ENCODE results near the gene HUWE1.

HUWE1 gene

DNA sequence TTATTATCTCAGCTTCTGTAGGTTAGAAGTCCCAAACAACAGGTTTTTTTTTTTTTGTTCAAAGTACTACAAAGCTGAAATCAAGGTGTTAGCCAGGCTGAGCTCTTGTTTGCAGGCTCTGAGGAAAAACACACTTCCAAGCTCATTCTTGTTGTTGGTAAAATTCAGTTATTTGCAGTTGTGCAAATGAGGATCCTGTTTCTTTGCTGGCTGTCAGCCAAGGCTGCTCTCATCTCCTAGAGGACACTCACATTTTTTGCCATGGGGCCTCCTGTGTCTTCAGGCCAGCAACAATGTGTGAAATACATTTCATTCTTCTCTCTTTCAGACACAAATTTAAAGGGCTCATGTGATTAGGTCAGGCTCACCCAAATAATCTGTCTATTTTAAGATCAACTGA is 192.1 kb downstream of the HUWE1 start:
- DNase-seq, result no peak

- DNase-seq, result no peak
Measured at GRCh38 chrX:53486285-53486684, 200.2 kb downstream of the HUWE1 start.

DNA sequence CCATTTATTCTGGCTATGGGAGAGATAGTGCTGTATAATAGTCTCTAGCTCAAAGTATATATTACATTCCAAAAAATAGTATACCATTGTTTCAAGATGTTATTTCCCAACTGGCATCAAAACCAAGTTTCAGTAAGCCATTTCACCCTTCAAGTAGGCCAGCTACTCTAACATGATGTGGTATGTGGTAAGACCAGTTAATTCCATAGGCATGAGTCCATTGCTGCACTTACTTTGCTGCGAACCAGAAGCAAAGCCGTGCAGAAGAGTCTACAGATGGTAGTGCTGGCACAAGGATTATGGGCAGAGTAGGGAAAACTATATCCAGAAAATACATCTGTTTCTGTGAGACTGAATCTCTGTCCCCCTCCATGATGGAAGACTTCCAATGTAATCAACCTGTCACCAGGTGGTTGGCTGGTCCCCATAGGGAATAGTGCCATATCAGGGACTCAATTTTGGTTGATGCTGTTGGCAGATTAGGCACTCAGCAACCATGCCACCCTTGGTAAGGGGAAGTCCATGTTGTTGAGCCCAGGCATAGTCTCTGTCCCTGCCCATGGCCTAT is 202.6 kb downstream of the HUWE1 start:
- no peak for DNase-seq

- DNase-seq, result no peak
Measured at GRCh38 chrX:53483416-53483815, 203.1 kb downstream of the HUWE1 start.
